ENCODE data around the gene GARIN3.
"Not testable (repeated sequence)": the region's sequence is repeated elsewhere in the genome, so short reads cannot be mapped to it uniquely, and the experiment has no call there.

GARIN3 gene

GRCh38 chr5:157185122-157185521 is 19.1 kb upstream of the GARIN3 start:
- not testable (repeated sequence) for DNase-seq (ENCODE audit: low spot score)

GRCh38 chr5:157184117-157184670 is 18.1 kb upstream of the GARIN3 start:
- DNase-seq (ENCODE audit: low spot score): no peak

DNA sequence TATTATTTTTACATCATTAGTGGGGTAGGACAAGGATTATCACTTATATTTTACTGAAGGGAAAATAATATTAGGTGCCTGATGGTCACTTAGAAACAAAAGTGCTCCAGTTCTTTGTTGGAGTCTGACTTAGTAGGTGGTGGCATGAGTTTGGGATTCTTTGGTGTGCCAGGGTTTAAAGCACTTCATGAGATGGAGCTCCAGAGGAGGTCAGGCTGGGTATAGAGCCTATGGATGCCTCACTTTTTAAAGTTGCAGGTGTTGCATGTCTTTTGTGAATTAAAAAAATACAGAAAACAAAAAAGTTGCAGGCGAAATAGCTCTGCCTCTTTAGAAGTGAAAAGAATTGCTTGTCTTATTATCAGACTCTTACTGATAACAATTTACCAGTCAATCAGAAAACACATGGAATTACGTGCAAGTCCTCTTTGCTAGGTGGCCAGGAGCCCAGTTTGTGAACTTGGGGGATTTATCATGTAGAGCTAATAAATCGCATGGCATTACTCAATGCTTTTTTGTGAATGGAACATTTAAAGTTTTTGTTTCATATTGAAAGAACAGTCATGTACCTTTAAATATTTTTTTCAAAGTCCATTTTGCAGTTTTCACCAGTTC is 16.2 kb upstream of the GARIN3 start:
- DNase-seq (ENCODE audit: low spot score): no peak

- DNase-seq (ENCODE audit: low spot score): no peak
These were observed 14.6 kb upstream of the GARIN3 start, which contains the start of gene ITK for GRCh38 chr5:157180374-157181264. ITK (plus strand) TSS chr5:157180840; CDS start chr5:157180978, 138 bp downstream.

- DNase-seq (ENCODE audit: low spot score): no peak
These were observed 12.9 kb upstream of the GARIN3 start for GRCh38 chr5:157178966-157179365.

DNA sequence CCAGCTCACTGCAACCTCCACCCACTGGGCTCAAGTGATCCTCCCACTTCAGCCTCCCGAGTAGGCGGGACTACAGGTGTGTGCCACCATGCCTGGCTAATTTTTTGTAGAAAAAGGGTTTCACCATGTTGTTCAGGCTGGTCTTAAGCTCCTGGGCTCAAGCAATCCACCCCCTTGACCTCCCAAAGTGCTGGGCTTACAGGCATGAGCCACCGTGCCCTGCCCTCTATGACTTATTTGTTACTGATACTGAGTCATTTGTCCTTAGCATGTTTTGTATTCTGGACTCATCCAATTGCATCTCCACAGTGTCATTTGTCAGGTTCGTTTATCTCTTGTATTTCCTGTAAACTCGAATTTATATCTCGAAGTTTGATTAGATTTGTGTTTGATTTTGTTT is 11.9 kb upstream of the GARIN3 start:
- DNase-seq (ENCODE audit: low spot score): no peak

- DNase-seq (ENCODE audit: low spot score): no peak
These were observed 9.1 kb upstream of the GARIN3 start for GRCh38 chr5:157175071-157175612.

GRCh38 chr5:157172403-157172802 is 6.3 kb upstream of the GARIN3 start:
- no peak for DNase-seq (ENCODE audit: low spot score)

DNA sequence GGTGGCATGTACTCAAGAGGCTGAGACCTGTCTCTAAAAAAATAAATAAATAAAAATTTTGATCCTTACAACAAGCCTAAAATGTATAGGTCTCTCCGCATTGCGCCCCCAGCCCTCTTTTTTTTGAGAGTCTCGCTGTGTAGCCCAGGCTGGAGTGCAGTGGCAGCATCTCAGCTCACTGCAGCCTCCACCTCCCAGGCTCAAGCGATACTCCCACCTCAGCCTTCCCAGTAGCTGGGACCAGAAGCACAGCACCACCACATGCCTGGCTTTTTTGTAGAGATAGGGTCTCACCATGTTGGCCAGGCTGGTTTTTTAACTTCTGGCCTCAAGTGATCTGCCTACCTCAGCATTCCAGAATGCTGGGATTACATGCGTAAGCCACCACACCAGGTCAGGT is 2.2 kb upstream of the GARIN3 start:
- DNase-seq (ENCODE audit: low spot score): no peak

DNA sequence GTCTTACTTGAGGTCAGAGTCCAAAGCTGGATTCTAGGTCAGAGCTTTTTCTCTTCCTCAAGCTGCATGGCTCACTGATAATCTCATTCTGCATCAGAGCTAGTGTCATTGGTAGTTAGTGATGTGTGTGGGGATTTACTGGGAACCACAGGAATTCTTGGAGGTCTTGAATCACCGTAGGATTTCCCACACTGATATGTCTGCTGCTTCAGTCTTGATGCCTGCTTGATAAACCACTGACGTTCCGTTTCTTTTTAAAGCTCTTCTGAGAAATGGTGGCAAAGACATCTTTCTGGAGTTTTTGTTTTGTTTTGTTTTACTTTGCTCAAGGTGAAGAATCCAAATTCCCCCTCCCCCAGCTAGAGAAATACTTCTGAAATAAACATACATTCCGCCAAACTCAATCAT is 1.2 kb upstream of the GARIN3 start:
- DNase-seq (ENCODE audit: low spot score): peak; percentile 40

- DNase-seq (ENCODE audit: low spot score): no peak
These were observed 396 bp downstream of the GARIN3 start for GRCh38 chr5:157165668-157166067.

DNA sequence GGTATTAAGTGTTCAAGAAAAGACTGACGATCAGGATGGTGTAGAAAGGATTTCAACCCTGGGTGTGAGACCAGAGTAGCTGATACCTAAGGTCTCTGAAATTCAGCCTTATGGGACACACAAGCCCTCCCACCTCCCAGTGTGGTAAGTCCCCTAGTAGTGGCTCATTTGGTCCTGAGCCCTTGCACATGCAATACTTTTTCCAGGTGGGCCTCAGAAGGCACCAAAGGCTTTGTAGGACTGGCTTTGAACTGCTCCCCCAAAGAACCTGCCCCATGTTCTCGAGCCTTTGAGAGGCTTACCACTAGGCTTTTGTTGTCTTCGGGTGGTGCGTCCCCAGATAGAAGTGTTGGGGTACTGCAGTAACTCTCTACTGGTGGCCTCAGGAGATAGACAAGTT is 803 bp downstream of the GARIN3 start:
- no peak for DNase-seq (ENCODE audit: low spot score)

GRCh38 chr5:157164521-157164920 is 1.5 kb downstream of the GARIN3 start:
- DNase-seq (ENCODE audit: low spot score): no peak

GRCh38 chr5:157162919-157163510 is 3.0 kb downstream of the GARIN3 start:
- DNase-seq (ENCODE audit: low spot score): no peak

GRCh38 chr5:157161996-157162395 is 4.1 kb downstream of the GARIN3 start:
- DNase-seq (ENCODE audit: low spot score): no peak

DNA sequence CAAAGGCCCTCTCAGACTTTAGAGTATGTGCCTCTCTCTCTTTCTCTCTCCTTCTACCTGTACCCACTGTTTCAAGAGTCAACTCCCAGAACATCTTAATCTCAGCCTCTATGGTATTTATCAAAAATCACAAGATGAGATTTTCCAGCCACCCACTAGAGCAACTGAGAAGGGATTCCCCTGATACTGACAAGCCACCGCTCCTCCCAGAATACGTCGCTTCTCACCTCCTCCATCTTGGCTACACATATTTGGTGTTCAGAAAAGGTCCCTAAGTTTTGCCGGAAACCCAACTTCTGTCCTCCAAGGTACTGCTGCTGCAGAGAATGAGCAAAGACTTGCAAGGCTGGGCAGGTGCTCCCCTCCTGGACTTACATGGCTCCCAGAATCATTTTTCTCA is 6.1 kb downstream of the GARIN3 start:
- DNase-seq (ENCODE audit: low spot score): no peak

DNA sequence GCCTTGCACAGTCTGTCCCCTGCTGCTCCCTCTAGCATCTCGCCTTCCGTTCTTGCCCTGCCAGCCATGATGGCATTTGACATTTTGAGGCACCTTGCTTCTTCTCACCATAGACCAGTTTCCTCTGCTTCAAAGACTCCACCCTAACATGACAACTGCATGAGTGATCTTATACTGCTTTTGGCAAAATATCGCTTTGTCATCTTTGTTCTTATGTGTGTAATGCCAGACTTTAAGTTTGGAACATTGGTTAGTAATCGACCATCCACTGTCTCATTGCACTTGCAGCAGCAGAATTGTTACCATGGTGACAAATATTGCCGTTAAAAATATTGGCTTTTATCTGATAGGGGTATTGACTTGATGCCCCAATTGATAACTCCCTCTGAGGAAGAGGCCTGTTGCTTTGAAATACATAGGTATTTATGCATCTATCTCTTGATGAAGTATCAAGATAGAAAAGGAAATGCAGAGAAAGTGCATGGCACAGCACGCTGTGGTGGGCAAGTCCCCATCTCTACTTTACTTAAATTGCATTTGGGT is 6.8 kb downstream of the GARIN3 start:
- no peak for DNase-seq (ENCODE audit: low spot score)

DNA sequence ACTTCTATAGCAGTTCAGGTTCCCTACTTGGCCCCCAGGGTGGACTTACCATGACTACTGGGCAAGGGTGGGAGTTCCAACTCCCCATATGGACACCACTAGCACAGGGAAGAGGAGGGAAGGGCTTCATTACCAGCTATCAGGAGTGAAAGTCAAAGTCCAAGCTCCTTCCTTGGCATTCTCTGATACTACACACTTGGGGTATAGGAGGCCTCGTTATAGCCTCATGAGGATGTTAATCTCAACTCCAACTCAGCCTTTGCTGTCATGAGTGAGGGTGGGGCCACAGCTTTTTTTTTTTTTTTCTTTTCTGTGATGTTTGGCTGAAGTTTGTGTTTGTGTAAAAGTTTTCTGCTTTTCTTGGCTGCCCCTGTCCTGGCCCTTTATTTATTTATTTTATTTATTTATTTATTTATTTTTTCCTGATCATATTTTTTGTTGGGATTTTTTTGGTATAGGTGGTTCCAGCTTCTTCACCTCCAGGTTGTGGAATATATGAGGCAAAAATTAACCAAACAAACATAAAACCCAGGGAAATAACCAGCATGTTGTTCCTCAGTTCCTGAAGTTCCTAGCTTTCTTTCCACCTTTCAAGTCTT is 8.7 kb downstream of the GARIN3 start:
- no peak for DNase-seq (ENCODE audit: low spot score)

DNA sequence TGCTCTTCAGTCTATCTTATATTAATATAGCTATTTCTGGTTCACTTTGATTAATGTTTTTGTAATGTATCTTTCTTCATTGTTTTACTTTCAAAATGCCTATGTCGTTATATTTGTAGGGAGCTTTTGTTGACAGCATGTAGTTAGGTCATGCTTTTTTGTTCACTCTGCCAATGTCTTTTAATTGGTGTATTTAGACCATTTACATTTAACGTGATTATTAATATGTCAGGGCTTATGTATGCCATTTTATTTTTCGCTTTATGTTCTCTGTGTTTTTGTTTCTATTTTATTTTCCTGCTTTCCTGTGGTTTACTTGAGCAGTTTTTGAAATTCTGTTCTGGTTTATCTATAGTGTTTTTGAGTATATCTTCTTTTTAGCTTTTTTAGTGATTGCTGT is 10.8 kb downstream of the GARIN3 start:
- DNase-seq (ENCODE audit: low spot score): no peak

GRCh38 chr5:157150995-157151394 is 15.1 kb downstream of the GARIN3 start:
- no peak for DNase-seq (ENCODE audit: low spot score)

DNA sequence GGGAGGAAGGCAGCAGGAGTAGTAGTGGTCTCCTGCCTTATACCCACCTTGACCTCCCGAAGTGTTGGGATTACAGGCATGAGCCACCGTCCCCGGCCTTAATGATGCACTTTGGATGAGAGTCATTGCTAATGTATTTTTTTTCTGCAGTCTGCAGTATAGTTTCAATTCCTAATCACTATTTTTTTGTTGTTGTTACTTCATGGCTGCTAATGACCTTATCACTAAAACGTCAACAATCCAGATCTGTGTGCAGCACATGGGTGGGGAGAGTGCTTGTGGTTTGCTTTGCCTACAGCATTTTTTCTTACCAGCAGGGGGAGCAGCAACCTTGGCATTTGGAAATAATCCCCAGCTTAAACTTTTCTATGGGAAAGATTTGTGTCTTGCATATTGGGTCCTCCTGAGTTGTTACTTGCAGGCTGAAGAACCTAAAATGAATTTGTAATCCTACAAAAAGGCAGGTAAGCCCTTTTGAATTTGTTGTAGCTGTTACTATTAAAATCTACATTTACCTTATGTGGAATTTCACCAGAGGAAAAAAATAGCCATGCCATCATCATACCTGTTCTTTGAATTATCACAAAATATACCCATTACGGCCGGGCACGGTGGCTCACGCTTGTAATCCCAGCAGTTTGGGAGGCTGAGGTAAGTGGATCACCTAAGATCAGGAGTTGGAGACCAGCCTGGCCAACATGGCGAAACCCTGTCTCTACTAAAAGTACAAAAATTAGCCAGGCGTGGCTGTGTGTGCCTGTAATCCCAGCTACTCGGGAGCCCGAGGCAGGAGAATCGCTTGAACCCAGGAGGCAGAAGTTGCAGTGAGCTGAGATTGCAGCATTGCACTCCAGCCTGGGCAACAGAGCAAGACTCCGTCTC is 17.1 kb downstream of the GARIN3 start:
- DNase-seq (ENCODE audit: low spot score): peak; percentile 68

Measured in AG08396 (cell line).